Endothelial cell of umbilical vein (primary cell): Measurements from ENCODE around the gene SUMF1.

ENCODE experiments used
- JUN ChIP-seq: IDR thresholded peaks from 2 replicates; pipeline ENCODE4 v1.6.1; 2011; ENCODE audit warnings: borderline replicate concordance, low read depth; ENCODE audit not compliant: insufficient read length, insufficient read depth
- MYC ChIP-seq: IDR thresholded peaks from one replicate; pipeline ENCODE4 v1.6.1; 2011; ENCODE audit warnings: mild to moderate bottlenecking, low read depth, low read length
- TF ChIP-seq, protein P1 (sequence below), 2 donors: IDR thresholded peaks; 1 replicate in 1 of 2; 2 replicates in 1 of 2; pipeline ENCODE4 v1.5.1; 2011; ENCODE audit warnings: low read length in 2 of 2, mild to moderate bottlenecking in 2 of 2, moderate library complexity in 2 of 2, control low read depth in 1 of 2, inconsistent platforms in 1 of 2, low read depth in 1 of 2; ENCODE audit not compliant: insufficient read depth in 1 of 2; ENCODE audit errors: extremely low read depth in 1 of 2
- TF ChIP-seq, protein P2 (sequence below): IDR thresholded peaks from 2 replicates; pipeline ENCODE4 v1.6.1; 2011; ENCODE audit not compliant: insufficient read depth, insufficient read length

DNA sequence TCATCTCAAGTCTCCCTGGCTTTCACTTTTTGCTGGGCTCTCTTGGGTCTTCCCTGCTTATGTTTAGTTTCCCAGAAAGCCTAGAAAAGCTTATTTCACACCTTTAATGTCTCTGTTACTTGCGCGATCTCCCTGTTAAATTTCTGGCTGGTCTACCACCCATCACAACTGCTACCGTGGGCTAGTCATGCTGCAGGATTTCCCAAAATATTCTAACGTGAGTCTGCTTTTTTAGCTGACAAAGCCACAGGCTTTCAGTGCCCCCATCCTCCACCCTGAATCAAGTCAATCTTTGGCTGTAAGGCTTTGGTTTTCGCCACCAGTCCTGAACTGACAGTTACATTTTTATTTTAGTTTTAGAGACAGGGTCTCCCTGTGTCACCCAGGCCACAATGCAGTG lies 74.1 kb downstream of the SUMF1 start:
- TF ChIP-seq, protein P1, sequence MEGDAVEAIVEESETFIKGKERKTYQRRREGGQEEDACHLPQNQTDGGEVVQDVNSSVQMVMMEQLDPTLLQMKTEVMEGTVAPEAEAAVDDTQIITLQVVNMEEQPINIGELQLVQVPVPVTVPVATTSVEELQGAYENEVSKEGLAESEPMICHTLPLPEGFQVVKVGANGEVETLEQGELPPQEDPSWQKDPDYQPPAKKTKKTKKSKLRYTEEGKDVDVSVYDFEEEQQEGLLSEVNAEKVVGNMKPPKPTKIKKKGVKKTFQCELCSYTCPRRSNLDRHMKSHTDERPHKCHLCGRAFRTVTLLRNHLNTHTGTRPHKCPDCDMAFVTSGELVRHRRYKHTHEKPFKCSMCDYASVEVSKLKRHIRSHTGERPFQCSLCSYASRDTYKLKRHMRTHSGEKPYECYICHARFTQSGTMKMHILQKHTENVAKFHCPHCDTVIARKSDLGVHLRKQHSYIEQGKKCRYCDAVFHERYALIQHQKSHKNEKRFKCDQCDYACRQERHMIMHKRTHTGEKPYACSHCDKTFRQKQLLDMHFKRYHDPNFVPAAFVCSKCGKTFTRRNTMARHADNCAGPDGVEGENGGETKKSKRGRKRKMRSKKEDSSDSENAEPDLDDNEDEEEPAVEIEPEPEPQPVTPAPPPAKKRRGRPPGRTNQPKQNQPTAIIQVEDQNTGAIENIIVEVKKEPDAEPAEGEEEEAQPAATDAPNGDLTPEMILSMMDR (IDR thresholded peaks at IDR 0.05; ENCODE audit: extremely low read depth in 1 of 2, insufficient read depth in 1 of 2, low read depth in 1 of 2, low read length in 2 of 2) = no peak
- TF ChIP-seq JUN = no peak
- no peak for TF ChIP-seq MYC
- TF ChIP-seq, protein P2, sequence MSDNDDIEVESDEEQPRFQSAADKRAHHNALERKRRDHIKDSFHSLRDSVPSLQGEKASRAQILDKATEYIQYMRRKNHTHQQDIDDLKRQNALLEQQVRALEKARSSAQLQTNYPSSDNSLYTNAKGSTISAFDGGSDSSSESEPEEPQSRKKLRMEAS = no peak
